K562 (cell line): ENCODE results near the gene YIPF4. TPM values are rescaled to one million over a fixed set of nuclear protein-coding genes. Genes with fewer than 3 reads are reported as not detected.

Experiments
- ARID3A ChIP-seq: IDR thresholded peaks from 2 replicates; pipeline ENCODE4 v1.6.1; 2012; ENCODE audit warnings: low read depth, low read length, improper control_type of control experiment, borderline replicate concordance
- C11orf30 ChIP-seq: fragments of 450-650 bp; IDR thresholded peaks from 2 replicates; pipeline ENCODE4 v1.6.1; 2016; ENCODE audit warnings: low read depth, mild to moderate bottlenecking
- CHD1 ChIP-seq: fragments of 200-600 bp; sonication (generic); IDR thresholded peaks from one replicate; pipeline ENCODE4 v1.6.1; 2012; ENCODE audit warnings: mild to moderate bottlenecking, moderate library complexity, low read length, inconsistent platforms
- FOXJ2 ChIP-seq: fragments of 200-800 bp; sonication (Bioruptor generic); IDR thresholded peaks from 2 replicates; pipeline ENCODE4 v1.6.1; 2016; ENCODE audit warnings: missing genetic modification characterization, missing compliant biosample characterization
- HMBOX1 ChIP-seq: sonication (generic); IDR thresholded peaks from 2 replicates; pipeline ENCODE4 v1.6.1; 2016
- JUN ChIP-seq, 2 experiments: sonication (generic) in 1 of 2; formaldehyde crosslinking in 1 of 2; IDR thresholded peaks; 2 replicates each; pipeline versions ENCODE4 v1.6.1 to v1.8.0; 2012 to 2022; ENCODE audit warnings: borderline replicate concordance in 2 of 2, mild to moderate bottlenecking in 2 of 2, improper control_type of control experiment in 1 of 2, low read depth in 1 of 2, low read length in 1 of 2, missing genetic modification reagents in 1 of 2
- KAT8 ChIP-seq: fragments of 450-650 bp; IDR thresholded peaks from 2 replicates; pipeline ENCODE4 v1.6.1; 2016; ENCODE audit warnings: low read depth, mild to moderate bottlenecking
- KLF6 ChIP-seq: fragments of 250-450 bp; sonication (Bioruptor Pico); IDR thresholded peaks from 2 replicates; pipeline ENCODE4 v1.4.0; 2020; ENCODE audit warnings: mild to moderate bottlenecking, moderate library complexity, borderline replicate concordance
- MYBL2 ChIP-seq, 2 experiments: fragments of 450-650 bp in 1 of 2; sonication (generic) in 1 of 2; formaldehyde crosslinking in 1 of 2; IDR thresholded peaks; 2 replicates each; pipeline versions ENCODE4 v1.6.1 to v1.8.1; 2017 to 2022; ENCODE audit warnings: borderline replicate concordance in 1 of 2, inconsistent platforms in 1 of 2, low read depth in 1 of 2, mild to moderate bottlenecking in 1 of 2, missing genetic modification reagents in 1 of 2, moderate library complexity in 1 of 2
- NBN ChIP-seq: fragments of 450-650 bp; IDR thresholded peaks from 2 replicates; pipeline ENCODE4 v1.6.1; 2016; ENCODE audit warnings: low read depth, mild to moderate bottlenecking
- NFXL1 ChIP-seq: fragments of 450-650 bp; formaldehyde crosslinking; IDR thresholded peaks from 2 replicates; pipeline ENCODE4 v1.4.0; 2021; ENCODE audit warnings: mild to moderate bottlenecking
- NR2C2 ChIP-seq, 2 experiments: fragments of 200-800 bp in 1 of 2; sonication (Bioruptor generic) in 1 of 2; sonication (generic) in 1 of 2; formaldehyde crosslinking in 1 of 2; IDR thresholded peaks; 2 replicates each; pipeline versions ENCODE4 v1.6.1 to v1.8.0; 2016 to 2022; ENCODE audit warnings: mild to moderate bottlenecking in 1 of 2, missing compliant biosample characterization in 1 of 2, missing genetic modification characterization in 1 of 2, missing genetic modification reagents in 1 of 2
- POLR2H ChIP-seq: IDR thresholded peaks from 2 replicates; pipeline ENCODE4 v1.6.1; 2016; ENCODE audit warnings: missing genetic modification characterization, low read depth, mild to moderate bottlenecking, control low read depth, missing compliant biosample characterization, moderate library complexity
- TAF1 ChIP-seq: IDR thresholded peaks from 2 replicates; pipeline ENCODE4 v1.6.1; 2011; ENCODE audit warnings: mild to moderate bottlenecking, low read length, moderate library complexity; ENCODE audit not compliant: insufficient read depth, control insufficient read depth, severe bottlenecking; ENCODE audit errors: extremely low read depth
- TAL1 ChIP-seq: fragments of 450-650 bp; IDR thresholded peaks from 2 replicates; pipeline ENCODE4 v1.6.1; 2016; ENCODE audit warnings: mild to moderate bottlenecking
- TEAD2 ChIP-seq: fragments of 450-650 bp; IDR thresholded peaks from 2 replicates; pipeline ENCODE4 v1.6.1; 2016; ENCODE audit warnings: missing genetic modification characterization, control low read depth, missing compliant biosample characterization
- U2AF1 ChIP-seq: fragments of 200-400 bp; formaldehyde crosslinking; optimal IDR thresholded peaks from 2 replicates; pipeline ENCODE3; 2017; ENCODE audit warnings: mild to moderate bottlenecking, low read depth, low read length, moderate library complexity
- ZBTB9 ChIP-seq: fragments of 450-650 bp; formaldehyde crosslinking; IDR thresholded peaks from 2 replicates; pipeline ENCODE4 v1.4.0; 2020; ENCODE audit warnings: mild to moderate bottlenecking, moderate library complexity
- ZC3H11A ChIP-seq: IDR thresholded peaks from 2 replicates; pipeline ENCODE4 v1.6.1; 2012; ENCODE audit warnings: low read depth, low read length, improper control_type of control experiment
- ZNF184 ChIP-seq: sonication (generic); formaldehyde crosslinking; IDR thresholded peaks from 2 replicates; pipeline ENCODE4 v1.5.0; 2020; ENCODE audit warnings: missing genetic modification reagents
- ZNF695 ChIP-seq: fragments of 450-650 bp; formaldehyde crosslinking; IDR thresholded peaks from 2 replicates; pipeline ENCODE4 v1.4.0; 2020; ENCODE audit warnings: mild to moderate bottlenecking, moderate library complexity
- ZNF717 ChIP-seq: fragments of 250-450 bp; sonication (Bioruptor Pico); IDR thresholded peaks from 2 replicates; pipeline ENCODE4 v1.5.0; 2021
- polyA plus RNA-seq, 8 experiments: library from polyadenylated mRNA; depleted of rRNA in 4 of 8; stranded (reverse) in 5 of 8; unstranded in 3 of 8; fragments of >200 nt; fragmentation: Nextera tagmentation in 2 of 8; fragmentation: Illumina TruSeq in 1 of 8; extraction: Ambion mirVana in 2 of 8; extraction: Trizol in 1 of 8; gene quantifications; 2 replicates each; pipeline versions ENCODE4 v1.2.1 to v1.2.3, GENCODE V29; 2011 to 2014; ENCODE audit warnings: inconsistent platforms in 1 of 8, missing spikeins in 1 of 8
- total RNA-seq, 7 experiments: library from RNA; depleted of rRNA in 6 of 7; stranded (reverse); fragments of >200 nt in 6 of 7; fragmentation: Illumina TruSeq in 2 of 7; extraction: Trizol in 2 of 7; gene quantifications; 2 replicates each; pipeline versions ENCODE4 v1.2.1 to v1.2.3, GENCODE V29; 2011 to 2021; ENCODE audit warnings: low replicate concordance in 1 of 7

The YIPF4 gene
- total and polyA plus RNA-seq, 9 of the 15 experiments (the other 6 are each of a cell fraction or from before 2014, with no cell fraction given) = 4.9 to 46.9 (median 17.5) TPM

GRCh38 chr2:32357318-32358110, 79.8 kb downstream of the YIPF4 start (continued):
- TF ChIP-seq ARID3A (no peak), CHD1 (peak; percentile 92), FOXJ2 (tag) (no peak), ZC3H11A (no peak), HMBOX1 (no peak), JUN (IDR thresholded peaks at IDR 0.05; ENCODE audit: borderline replicate concordance, low read depth, low read length) (no peak), JUN (CRISPR knock-in tag; IDR thresholded peaks at IDR 0.05; ENCODE audit: borderline replicate concordance) (peak; percentile 86), ZBTB9 (CRISPR knock-in tag) (peak; percentile 60), U2AF1 (peak; percentile 77), TEAD2 (no peak), KAT8 (no peak), ZNF717 (CRISPR knock-in tag) (no peak), MYBL2 (IDR thresholded peaks at IDR 0.05; ENCODE audit: low read depth) (no peak), MYBL2 (CRISPR knock-in tag; IDR thresholded peaks at IDR 0.05; ENCODE audit: borderline replicate concordance) (no peak), TAL1 (no peak), NR2C2 (CRISPR knock-in tag; IDR thresholded peaks at IDR 0.05) (peak; percentile 13), NR2C2 (tag; IDR thresholded peaks at IDR 0.05) (peak; percentile 95), NFXL1 (CRISPR knock-in tag) (no peak), C11orf30 (no peak), ZNF184 (no peak), NBN (0 out of 2 replicates have a peak, but pooled peaks have one; percentile 31), TAF1 (peak; percentile 18), KLF6 (CRISPR knock-in tag) (no peak), POLR2H (no peak), ZNF695 (CRISPR knock-in tag) (no peak)
